ENCODE measurements around the gene MRGPRD. TPM values are rescaled to one million over a fixed set of nuclear protein-coding genes. Genes with fewer than 3 reads are reported as not detected.
"Not testable (repeated sequence)": the region's sequence is repeated elsewhere in the genome, so short reads cannot be mapped to it uniquely, and the experiment has no call there.

The MRGPRD gene
- total and polyA plus RNA-seq, 5 donors from 2014 or later = 0.50 TPM; not detected in 4

DNA sequence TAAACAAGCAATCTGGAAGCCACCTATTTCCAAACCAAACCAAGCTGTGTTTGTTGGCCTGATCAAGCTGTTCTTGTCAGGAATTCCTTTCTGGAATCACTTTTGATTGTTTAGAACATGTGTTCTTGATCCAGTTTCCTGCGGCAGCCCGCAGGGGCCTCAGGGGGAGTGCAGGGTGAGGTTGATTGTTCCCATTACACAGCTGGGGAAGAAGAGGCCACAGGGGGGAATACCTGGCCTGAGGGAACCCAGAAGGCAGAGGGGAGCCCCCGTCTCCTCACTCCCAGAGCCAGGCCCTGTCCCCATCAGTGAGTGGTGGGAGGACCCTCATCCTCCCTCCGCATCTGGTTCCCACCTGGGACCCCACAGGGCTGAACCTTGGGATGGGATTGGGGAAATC lies 4.2 kb downstream of the MRGPRD start:
- Histone ChIP-seq H3K4me1 (ENCODE audit: control insufficient read depth, insufficient read depth, low read length, poor library complexity, severe bottlenecking) (no peaks in the 10 kb centered on the region), H3K9me3 (ENCODE audit: control insufficient read depth in 2 of 2, low read length in 2 of 2) (no peaks in the 10 kb centered on the region), H3K36me3 (ENCODE audit: control insufficient read depth, insufficient read depth, low read length) (no peaks in the 10 kb centered on the region), H3K27me3 (ENCODE audit: control insufficient read depth, insufficient read depth, low read length) (no peaks in the 10 kb centered on the region), H3K27ac (ENCODE audit: insufficient read depth, low read length, poor library complexity, severe bottlenecking) (no peak overlapping the region), H3K4me3 (ENCODE audit: low read depth, low read length) (no peak overlapping the region)
- ATAC-seq (ENCODE audit: low read depth in 2 of 2) = no peak
- peaks cover 3% of the 10 kb centered on the region for H3K36me3 Mint-ChIP-seq
- H3K27me3 Mint-ChIP-seq = peaks cover 9% of the 10 kb centered on the region
- H3K9me3 Mint-ChIP-seq = no peaks in the 10 kb centered on the region
- H3K4me3 Mint-ChIP-seq = no peak overlapping the region
- DNase-seq = no peak
- no peak overlapping the region for H3K27ac Mint-ChIP-seq
- H3K4me1 Mint-ChIP-seq = no peaks in the 10 kb centered on the region

DNA sequence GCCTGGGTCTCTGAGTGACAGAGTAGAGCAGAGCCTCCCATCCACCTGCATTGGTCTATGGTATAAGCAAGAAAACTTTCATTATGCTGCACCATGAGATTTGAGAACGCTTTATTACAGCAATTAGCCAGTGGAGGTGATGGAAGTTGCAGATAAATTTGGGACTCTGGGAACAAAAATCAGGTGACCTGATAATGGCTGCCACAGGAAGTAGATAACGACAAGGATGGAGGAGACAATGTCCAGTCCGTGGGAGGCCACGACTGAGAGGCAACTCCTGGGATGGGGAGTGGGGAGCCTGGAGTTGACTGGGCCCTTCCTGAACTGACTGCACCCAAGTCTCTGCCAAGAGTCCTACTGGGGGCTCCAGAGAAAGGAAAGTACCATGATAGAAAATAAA lies 4.7 kb downstream of the MRGPRD start:
- Mint-ChIP-seq H3K9me3 (no peaks in the 10 kb centered on the region), H3K4me3 (no peak overlapping the region), H3K27me3 (peaks cover 9% of the 10 kb centered on the region), H3K27ac (no peak overlapping the region), H3K4me1 (no peaks in the 10 kb centered on the region), H3K36me3 (peaks cover 3% of the 10 kb centered on the region)
- ATAC-seq (ENCODE audit: low read depth in 2 of 2) (no peak), DNase-seq (no peak)
- no peak overlapping the region for H3K27ac ChIP-seq (ENCODE audit: insufficient read depth, low read length, poor library complexity, severe bottlenecking)
- no peaks in the 10 kb centered on the region for H3K4me1 ChIP-seq (ENCODE audit: control insufficient read depth, insufficient read depth, low read length, poor library complexity, severe bottlenecking)
- no peak overlapping the region for H3K4me3 ChIP-seq (ENCODE audit: low read depth, low read length)
- no peaks in the 10 kb centered on the region for H3K9me3 ChIP-seq (ENCODE audit: control insufficient read depth in 2 of 2, low read length in 2 of 2)
- H3K27me3 ChIP-seq (ENCODE audit: control insufficient read depth, insufficient read depth, low read length) = no peaks in the 10 kb centered on the region
- H3K36me3 ChIP-seq (ENCODE audit: control insufficient read depth, insufficient read depth, low read length) = no peaks in the 10 kb centered on the region

DNA sequence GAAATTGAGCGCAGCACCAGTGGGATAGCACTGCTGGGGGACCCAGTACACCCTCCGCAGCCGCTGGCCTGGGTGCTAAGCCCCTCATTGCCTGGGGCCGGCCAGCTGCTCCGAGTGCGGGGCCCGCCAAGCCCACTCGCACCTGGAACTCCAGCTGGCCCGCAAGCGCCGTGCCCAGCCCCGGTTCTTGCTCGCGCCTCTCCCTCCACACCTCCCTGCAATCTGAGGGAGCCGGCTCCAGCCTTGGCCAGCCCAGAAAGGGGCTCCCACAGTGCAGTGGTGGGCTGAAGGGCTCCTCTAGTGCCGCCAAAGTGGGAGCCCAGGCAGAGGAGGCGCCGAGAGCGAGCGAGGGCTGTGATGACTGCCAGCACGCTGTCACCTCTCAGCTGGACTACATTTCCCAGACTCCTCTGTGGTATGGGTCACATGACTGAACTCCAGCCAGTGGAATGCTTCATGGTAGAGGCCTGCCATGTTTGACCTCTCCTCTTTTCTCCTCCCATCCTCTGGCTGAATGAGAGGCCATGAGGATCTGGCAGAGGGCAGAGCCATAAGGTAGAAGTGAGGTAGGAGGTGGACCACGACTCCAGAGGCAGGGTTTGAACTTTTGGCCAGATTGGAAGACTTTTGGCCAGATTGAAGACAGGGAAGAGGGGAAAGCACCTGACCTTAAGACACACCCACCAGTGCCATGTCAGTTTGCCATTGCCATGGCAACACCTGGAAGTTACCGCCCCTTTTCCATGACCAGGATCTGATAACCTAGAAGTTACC lies 6.2 kb downstream of the MRGPRD start:
- DNase-seq = peak in 1 of 3 donors; percentile 29
- no peak overlapping the region for H3K27ac Mint-ChIP-seq
- H3K4me3 Mint-ChIP-seq = no peak overlapping the region
- no peaks in the 10 kb centered on the region for H3K9me3 Mint-ChIP-seq
- no peak for ATAC-seq (ENCODE audit: low read depth in 2 of 2)
- Histone ChIP-seq H3K36me3 (ENCODE audit: control insufficient read depth, insufficient read depth, low read length) (no peaks in the 10 kb centered on the region), H3K27me3 (ENCODE audit: control insufficient read depth, insufficient read depth, low read length) (no peaks in the 10 kb centered on the region), H3K9me3 (ENCODE audit: control insufficient read depth in 2 of 2, low read length in 2 of 2) (no peaks in the 10 kb centered on the region), H3K27ac (ENCODE audit: insufficient read depth, low read length, poor library complexity, severe bottlenecking) (no peak overlapping the region), H3K4me1 (ENCODE audit: control insufficient read depth, insufficient read depth, low read length, poor library complexity, severe bottlenecking) (no peaks in the 10 kb centered on the region), H3K4me3 (ENCODE audit: low read depth, low read length) (no peak overlapping the region)
- H3K27me3 Mint-ChIP-seq = peaks cover 9% of the 10 kb centered on the region
- H3K36me3 Mint-ChIP-seq = peaks cover 3% of the 10 kb centered on the region
- no peaks in the 10 kb centered on the region for H3K4me1 Mint-ChIP-seq

DNA sequence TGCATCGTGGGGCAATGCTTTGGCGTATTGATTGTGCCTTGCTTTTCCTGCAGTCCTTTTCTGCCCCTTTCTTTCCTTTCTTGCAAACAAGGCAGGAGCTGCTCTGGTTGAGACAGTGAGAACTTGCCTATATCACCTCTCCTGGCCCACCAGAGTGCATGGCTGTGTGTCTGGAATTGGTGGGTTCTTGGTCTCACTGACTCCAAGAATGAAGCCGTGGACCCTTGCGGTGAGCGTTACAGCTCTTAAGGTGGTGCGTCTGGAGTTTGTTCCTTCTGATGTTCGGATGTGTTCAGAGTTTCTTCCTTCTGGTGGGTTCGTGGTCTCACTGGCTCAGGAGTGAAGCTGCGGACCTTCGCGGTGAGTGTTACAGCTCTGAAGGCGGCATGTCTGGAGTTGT lies 7.1 kb downstream of the MRGPRD start:
- not testable (repeated sequence) for H3K27ac Mint-ChIP-seq; H3K4me1 ChIP-seq (ENCODE audit: control insufficient read depth, insufficient read depth, low read length, poor library complexity, severe bottlenecking); H3K27ac ChIP-seq (ENCODE audit: insufficient read depth, low read length, poor library complexity, severe bottlenecking); H3K4me3 Mint-ChIP-seq; H3K4me1 Mint-ChIP-seq; DNase-seq; H3K27me3 ChIP-seq (ENCODE audit: control insufficient read depth, insufficient read depth, low read length); H3K9me3 Mint-ChIP-seq; H3K4me3 ChIP-seq (ENCODE audit: low read depth, low read length); H3K9me3 ChIP-seq (ENCODE audit: control insufficient read depth in 2 of 2, low read length in 2 of 2); H3K36me3 Mint-ChIP-seq; H3K27me3 Mint-ChIP-seq; ATAC-seq (ENCODE audit: low read depth in 2 of 2); H3K36me3 ChIP-seq (ENCODE audit: control insufficient read depth, insufficient read depth, low read length)

DNA sequence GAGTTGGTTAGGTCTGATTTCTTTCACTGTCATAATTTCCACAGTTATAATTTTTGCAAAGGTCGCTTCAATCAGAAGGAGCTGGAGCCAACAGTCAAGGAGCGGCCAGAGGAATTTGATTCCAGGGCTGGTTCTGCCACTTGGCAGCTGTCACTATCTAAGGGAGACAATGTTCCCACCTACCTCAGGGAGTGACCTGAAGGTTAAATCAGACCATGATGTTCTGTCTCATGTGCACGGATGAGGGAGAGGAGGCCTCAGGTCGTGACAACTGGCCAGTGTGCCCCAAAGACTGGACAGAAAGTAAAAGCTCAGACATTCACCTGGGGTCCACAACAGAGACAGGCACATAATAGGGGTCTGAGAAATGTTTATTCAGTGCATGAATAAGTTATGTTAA lies 7.6 kb downstream of the MRGPRD start:
- H3K4me3 ChIP-seq (ENCODE audit: low read depth, low read length) = no peak overlapping the region
- no peak for DNase-seq
- Mint-ChIP-seq H3K4me3 (no peak overlapping the region), H3K4me1 (no peaks in the 10 kb centered on the region), H3K27ac (no peak overlapping the region), H3K9me3 (no peaks in the 10 kb centered on the region), H3K27me3 (peaks cover 9% of the 10 kb centered on the region), H3K36me3 (peaks cover 3% of the 10 kb centered on the region)
- H3K4me1 ChIP-seq (ENCODE audit: control insufficient read depth, insufficient read depth, low read length, poor library complexity, severe bottlenecking) = no peaks in the 10 kb centered on the region
- ATAC-seq (ENCODE audit: low read depth in 2 of 2) = no peak
- no peaks in the 10 kb centered on the region for H3K36me3 ChIP-seq (ENCODE audit: control insufficient read depth, insufficient read depth, low read length)
- no peak overlapping the region for H3K27ac ChIP-seq (ENCODE audit: insufficient read depth, low read length, poor library complexity, severe bottlenecking)
- no peaks in the 10 kb centered on the region for H3K27me3 ChIP-seq (ENCODE audit: control insufficient read depth, insufficient read depth, low read length)
- no peaks in the 10 kb centered on the region for H3K9me3 ChIP-seq (ENCODE audit: control insufficient read depth in 2 of 2, low read length in 2 of 2)

DNA sequence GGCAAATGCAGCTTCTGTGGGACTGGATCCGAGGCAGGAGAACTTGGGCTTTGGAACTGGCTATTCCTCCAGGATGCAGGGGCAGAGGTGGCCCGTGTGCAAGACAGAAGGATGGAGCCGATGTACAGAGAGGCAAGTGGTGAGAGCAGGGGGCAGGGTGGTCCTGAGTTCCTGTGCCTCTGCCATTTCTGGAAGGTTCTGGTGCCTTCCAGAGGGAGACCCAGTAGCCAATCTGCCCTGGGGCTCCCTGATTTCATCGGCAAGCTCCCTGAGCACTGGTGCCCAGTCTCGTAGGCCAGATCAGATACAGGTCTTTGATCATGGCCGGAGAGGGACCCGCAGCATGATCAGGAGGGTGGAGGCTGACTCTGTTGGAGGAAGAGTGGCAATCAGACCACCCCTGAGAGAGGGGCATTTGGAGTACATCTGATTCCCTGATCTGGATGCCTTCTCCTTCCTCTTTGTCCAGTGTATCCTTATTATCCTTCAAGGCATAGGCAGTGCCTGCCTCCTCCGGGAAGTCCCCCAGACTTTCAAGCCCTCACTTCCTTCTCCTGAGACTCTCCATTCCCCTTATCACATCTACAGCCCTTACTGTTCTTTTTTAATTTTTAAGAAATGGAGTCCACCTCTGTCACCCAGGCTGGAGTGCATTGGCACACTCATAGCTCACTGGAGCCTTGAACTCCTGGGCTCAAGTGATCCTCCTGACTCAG lies 9.7 kb downstream of the MRGPRD start:
- Mint-ChIP-seq H3K27ac (no peak overlapping the region), H3K4me3 (no peak overlapping the region)
- no peak for ATAC-seq (ENCODE audit: low read depth in 2 of 2)

DNA sequence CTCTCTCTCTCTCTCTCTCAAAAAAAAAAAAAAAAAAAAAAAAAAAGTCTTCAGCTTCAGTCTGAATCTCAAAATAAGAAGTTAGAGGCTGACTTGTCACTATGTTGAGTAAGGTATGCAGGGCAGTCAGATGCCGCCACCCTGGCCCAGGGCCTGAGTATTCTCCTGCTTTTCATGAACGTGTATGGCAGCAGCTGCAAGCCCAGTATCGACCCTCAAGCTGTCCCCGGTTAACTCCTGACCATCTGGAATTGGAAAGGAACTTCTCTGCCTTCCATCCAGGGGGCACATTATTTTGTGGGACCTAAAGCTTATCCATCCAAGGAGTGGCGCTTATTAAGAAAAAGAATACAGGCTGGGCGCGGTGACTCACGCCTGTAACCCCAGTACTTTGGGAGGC lies 11.4 kb downstream of the MRGPRD start:
- Mint-ChIP-seq H3K27ac (no peak overlapping the region), H3K27me3 (peaks cover 4% of the 10 kb centered on the region), H3K4me3 (no peak overlapping the region)

More for the DNA sequence above, 9.7 kb downstream of the MRGPRD start:
- Histone ChIP-seq H3K27me3 (ENCODE audit: control insufficient read depth, insufficient read depth, low read length) (no peaks in the 10 kb centered on the region), H3K9me3 (ENCODE audit: control insufficient read depth in 2 of 2, low read length in 2 of 2) (no peaks in the 10 kb centered on the region), H3K4me3 (ENCODE audit: low read depth, low read length) (no peak overlapping the region), H3K4me1 (ENCODE audit: control insufficient read depth, insufficient read depth, low read length, poor library complexity, severe bottlenecking) (no peaks in the 10 kb centered on the region), H3K36me3 (ENCODE audit: control insufficient read depth, insufficient read depth, low read length) (no peaks in the 10 kb centered on the region), H3K27ac (ENCODE audit: insufficient read depth, low read length, poor library complexity, severe bottlenecking) (no peak overlapping the region)
- Mint-ChIP-seq H3K4me1 (peaks cover 0 to 5% (median 2%) of the 10 kb centered on the region in 4 donors), H3K9me3 (no peaks in the 10 kb centered on the region), H3K27me3 (peaks cover 5% of the 10 kb centered on the region), H3K36me3 (peaks cover 3% of the 10 kb centered on the region)
- DNase-seq = no peak

More for the DNA sequence above, 11.4 kb downstream of the MRGPRD start:
- no peak for ATAC-seq (ENCODE audit: low read depth in 2 of 2)
- Histone ChIP-seq H3K4me3 (ENCODE audit: low read depth, low read length) (no peak overlapping the region), H3K27me3 (ENCODE audit: control insufficient read depth, insufficient read depth, low read length) (no peaks in the 10 kb centered on the region), H3K36me3 (ENCODE audit: control insufficient read depth, insufficient read depth, low read length) (no peaks in the 10 kb centered on the region), H3K27ac (ENCODE audit: insufficient read depth, low read length, poor library complexity, severe bottlenecking) (no peak overlapping the region), H3K9me3 (ENCODE audit: control insufficient read depth in 2 of 2, low read length in 2 of 2) (no peaks in the 10 kb centered on the region), H3K4me1 (ENCODE audit: control insufficient read depth, insufficient read depth, low read length, poor library complexity, severe bottlenecking) (no peaks in the 10 kb centered on the region)
- H3K36me3 Mint-ChIP-seq = peaks cover 3% of the 10 kb centered on the region
- DNase-seq = no peak
- no peaks in the 10 kb centered on the region for H3K9me3 Mint-ChIP-seq
- H3K4me1 Mint-ChIP-seq = peaks cover 0 to 11% (median 8%) of the 10 kb centered on the region in 4 donors

Data from CD4-positive, CD25-positive, alpha-beta regulatory T cell (primary cell).